Endothelial cell of umbilical vein (primary cell): Measurements from ENCODE around the gene DDOST. TPM values are rescaled to one million over a fixed set of nuclear protein-coding genes. Genes with fewer than 3 reads are reported as not detected.

Experiments
- BruUV-seq: library from RNA; stranded (reverse); fragments of 400-500 nt; replicated peaks from 2 replicates; lab custom pipeline; 2021; lab: Mats Ljungman, UMichigan
- CTCF ChIA-PET: fragments of 300-600, 350-600 bp; sonication (Branson Sonifier 250); formaldehyde crosslinking; loops from one replicate; lab custom pipeline; 2021; ENCODE audit warnings: antibody characterized with exemption, inconsistent platforms; lab: Charles Lee
- POLR2A ChIA-PET: fragments of 300-600, 350-600 bp; sonication (Branson Sonifier 250); formaldehyde crosslinking; loops from one replicate; lab custom pipeline; 2021; ENCODE audit warnings: antibody characterized with exemption, inconsistent platforms; lab: Charles Lee
- DNase-seq: peaks from one replicate; pipeline ENCODE4 v3.0.0-alpha.2; 2011; ENCODE audit warnings: low read depth, low spot score
- FAIRE-seq: peaks from 2 replicates; lab custom pipeline; 2011; peaks lifted over from hg19 to GRCh38; lab: Jason Lieb, UNC
- H2AFZ ChIP-seq: 2 replicates; pipeline ENCODE4 v1.6.0; 2012; ENCODE audit warnings: low read depth, low read length, control low read depth, inconsistent platforms
- H3K27ac ChIP-seq: 2 replicates; pipeline ENCODE4 v1.5.1; 2011; ENCODE audit warnings: low read depth, mild to moderate bottlenecking, control low read depth, low read length, moderate library complexity; ENCODE audit not compliant: insufficient read depth
- H3K27me3 ChIP-seq, 2 experiments: 2 replicates each; pipeline versions ENCODE4 v1.6.0 to v1.6.1; 2011; ENCODE audit warnings: low read length in 2 of 2, mixed read lengths in 1 of 2; ENCODE audit not compliant: control insufficient read depth in 2 of 2, insufficient read depth in 2 of 2
- H3K36me3 ChIP-seq, 2 experiments: 2 replicates in 1 of 2; 3 replicates in 1 of 2; pipeline ENCODE4 v1.5.1; 2011; ENCODE audit warnings: low read length in 2 of 2, mild to moderate bottlenecking in 1 of 2, moderate library complexity in 1 of 2; ENCODE audit not compliant: control insufficient read depth in 2 of 2, insufficient read depth in 2 of 2; ENCODE audit errors: extremely low read depth in 1 of 2
- H3K4me1 ChIP-seq: 3 replicates; pipeline ENCODE4 v1.5.1; 2011; ENCODE audit warnings: mild to moderate bottlenecking, low read length; ENCODE audit not compliant: control insufficient read depth, insufficient read depth; ENCODE audit errors: extremely low read depth
- H3K4me2 ChIP-seq: 2 replicates; pipeline ENCODE4 v1.6.1; 2011; ENCODE audit warnings: low read length, control low read depth, mixed read lengths; ENCODE audit not compliant: insufficient read depth
- H3K4me3 ChIP-seq, 3 experiments: fragments of 200-600 bp in 1 of 3; sonication (generic), shearing (Covaris generic) in 1 of 3; replicated peaks in 1 of 3; 2 replicates each; pipeline ENCODE4 v1.5.1; 2011 to 2016; ENCODE audit warnings: control low read depth in 3 of 3, low read length in 3 of 3, mild to moderate bottlenecking in 2 of 3, inconsistent platforms in 1 of 3, low read depth in 1 of 3, moderate library complexity in 1 of 3; ENCODE audit not compliant: insufficient read depth in 1 of 3
- H3K79me2 ChIP-seq: 2 replicates; pipeline ENCODE4 v1.6.0; 2012; ENCODE audit warnings: low read length, inconsistent platforms; ENCODE audit not compliant: control insufficient read depth, insufficient read depth
- H3K9ac ChIP-seq: replicated peaks from 2 replicates; pipeline ENCODE3; 2011; ENCODE audit warnings: low read length, control low read depth; ENCODE audit not compliant: insufficient read depth; ENCODE audit errors: extremely low read depth
- H3K9me1 ChIP-seq: replicated peaks from 3 replicates; pipeline ENCODE4 v1.6.0; 2011; ENCODE audit warnings: mild to moderate bottlenecking, low read length; ENCODE audit not compliant: control insufficient read depth, insufficient read depth; ENCODE audit errors: extremely low read depth
- H3K9me3 ChIP-seq: replicated peaks from 2 replicates; pipeline ENCODE4 v1.5.1; 2012; ENCODE audit warnings: low read length, inconsistent platforms; ENCODE audit not compliant: control insufficient read depth, insufficient read depth
- H4K20me1 ChIP-seq: replicated peaks from 2 replicates; pipeline ENCODE3; 2011; ENCODE audit warnings: mild to moderate bottlenecking, low read length; ENCODE audit not compliant: control insufficient read depth, insufficient read depth; ENCODE audit errors: extremely low read depth
- CTCF ChIP-seq, 2 donors: IDR thresholded peaks; 1 replicate in 1 of 2; 2 replicates in 1 of 2; pipeline ENCODE4 v1.5.1; 2011; ENCODE audit warnings: low read length in 2 of 2, mild to moderate bottlenecking in 2 of 2, moderate library complexity in 2 of 2, control low read depth in 1 of 2, inconsistent platforms in 1 of 2, low read depth in 1 of 2; ENCODE audit not compliant: insufficient read depth in 1 of 2; ENCODE audit errors: extremely low read depth in 1 of 2
- EZH2 ChIP-seq: IDR thresholded peaks from 2 replicates; pipeline ENCODE4 v1.6.1; 2012; ENCODE audit warnings: borderline replicate concordance, low read depth, mild to moderate bottlenecking, moderate library complexity, low read length, inconsistent platforms; ENCODE audit not compliant: severe bottlenecking
- FOS ChIP-seq: IDR thresholded peaks from 2 replicates; pipeline ENCODE4 v1.6.1; 2011; ENCODE audit warnings: mild to moderate bottlenecking, low read length, moderate library complexity, borderline replicate concordance; ENCODE audit not compliant: insufficient read depth
- GATA2 ChIP-seq: IDR thresholded peaks from 2 replicates; pipeline ENCODE4 v1.7.0; 2011; ENCODE audit warnings: low read depth, mild to moderate bottlenecking, moderate library complexity, mixed read lengths, low read length; ENCODE audit not compliant: insufficient read length, insufficient read depth
- JUN ChIP-seq: IDR thresholded peaks from 2 replicates; pipeline ENCODE4 v1.6.1; 2011; ENCODE audit warnings: borderline replicate concordance, low read depth; ENCODE audit not compliant: insufficient read length, insufficient read depth
- MAX ChIP-seq: IDR thresholded peaks from 2 replicates; pipeline ENCODE4 v1.6.1; 2011; ENCODE audit not compliant: insufficient read depth, insufficient read length
- MYC ChIP-seq: IDR thresholded peaks from one replicate; pipeline ENCODE4 v1.6.1; 2011; ENCODE audit warnings: mild to moderate bottlenecking, low read depth, low read length
- POLR2A ChIP-seq: IDR thresholded peaks from 2 replicates; pipeline ENCODE4 v1.6.1; 2012; ENCODE audit warnings: low read depth, mild to moderate bottlenecking, control low read depth, low read length
- POLR2AphosphoS5 ChIP-seq: IDR thresholded peaks from 2 replicates; pipeline ENCODE4 v1.6.1; 2012; ENCODE audit warnings: low read depth, mild to moderate bottlenecking, control low read depth, low read length, moderate library complexity; ENCODE audit not compliant: insufficient read depth
- dilution Hi-C: fragments of 300-500 bp; cut with MboI; formaldehyde crosslinking; loops from one replicate; pipeline ENCODE4 v1.15.0; 2019; ENCODE audit warnings: low sequenced_read_pairs; ENCODE audit not compliant: extremely low pct_ligation_motif_present
- intact Hi-C: fragments of 100-400 bp; cut with micrococcal nuclease; formaldehyde crosslinking; loops from one replicate; pipeline ENCODE4 v1.10.0; 2022
- polyA plus RNA-seq, 4 experiments: library from polyadenylated mRNA; depleted of rRNA in 3 of 4; stranded (reverse) in 3 of 4; unstranded in 1 of 4; fragments of >200 nt; gene quantifications; 2 replicates each; pipeline versions ENCODE4 v1.2.1 to v1.2.3, GENCODE V29; 2011 to 2012; ENCODE audit warnings: missing spikeins in 1 of 4
- total RNA-seq: library from RNA; stranded (reverse); gene quantifications from 2 replicates; pipeline ENCODE4 v1.2.3, GENCODE V29; 2021

The DDOST gene
- total and polyA plus RNA-seq, 2 donors (not counting 3 experiments of a cell fraction or from before 2014, with no cell fraction given) = 319 to 533 TPM

GRCh38 chr1:20612221-20612746, 48.9 kb downstream of the DDOST start:
- ChIA-PET POLR2A (no interaction called here), CTCF (no interaction called here)
- H3K27ac ChIP-seq = no peak overlapping the region
- no peaks in the 10 kb centered on the region for H4K20me1 ChIP-seq
- TF ChIP-seq CTCF (IDR thresholded peaks at IDR 0.05; ENCODE audit: extremely low read depth in 1 of 2, insufficient read depth in 1 of 2, low read depth in 1 of 2, low read length in 2 of 2) (no peak), FOS (no peak), GATA2 (no peak), MYC (no peak), MAX (no peak), JUN (no peak), EZH2 (no peak), POLR2A (no peak), POLR2AphosphoS5 (no peak)
- no peak overlapping the region for H3K9ac ChIP-seq
- intact Hi-C loops = no loop called here
- H3K4me1 ChIP-seq = no peaks in the 10 kb centered on the region
- H3K79me2 ChIP-seq = no peaks in the 10 kb centered on the region
- BruUV-seq = no TSS peak
- no peaks in the 10 kb centered on the region for H3K9me1 ChIP-seq
- no peak overlapping the region for H3K4me3 ChIP-seq
- H3K4me2 ChIP-seq = no peak overlapping the region
- no peak overlapping the region for H2AFZ ChIP-seq
- no peaks in the 10 kb centered on the region for H3K9me3 ChIP-seq
- no peak for DNase-seq
- FAIRE-seq = no peak
- dilution Hi-C loops = no loop called here
- no peaks in the 10 kb centered on the region for H3K27me3 ChIP-seq
- no peaks in the 10 kb centered on the region for H3K36me3 ChIP-seq
